K562 (cell line): ENCODE results near the gene EIF3I. TPM values are rescaled to one million over a fixed set of nuclear protein-coding genes. Genes with fewer than 3 reads are reported as not detected.

Experiments
- ATAC-seq: fragments of 200-7000 bp; cut with Tn5 transposase; 3 replicates; pipeline ENCODE4 v1.9.1; 2020; ENCODE audit warnings: moderate library complexity
- BruUV-seq: library from RNA; stranded (reverse); fragments of 400-500 nt; replicated peaks from 2 replicates; lab custom pipeline; 2021; lab: Mats Ljungman, UMichigan
- CTCF ChIA-PET: fragments of 300-600 bp; formaldehyde crosslinking; extraction: SDS; loops from one replicate; lab custom pipeline; 2021; ENCODE audit warnings: low intra/inter-chr PET ratio; lab: Yijun Ruan, JAX
- POLR2A ChIA-PET: fragments of 300-600, 350-650 bp; sonication (Branson Sonifier 250); formaldehyde crosslinking; extraction: SDS; loops from one replicate; lab custom pipeline; 2021; ENCODE audit warnings: antibody characterized with exemption, inconsistent platforms; lab: Yijun Ruan, JAX
- DNase-seq, 4 experiments: peaks; one replicate each; pipeline versions ENCODE4 v3.0.0 to v3.0.0-alpha.2; 2011 to 2018; ENCODE audit warnings: low spot score in 3 of 4, mixed read lengths in 3 of 4; ENCODE audit errors: extremely low read depth in 1 of 4
- FAIRE-seq: peaks from 2 replicates; lab custom pipeline; 2011; peaks lifted over from hg19 to GRCh38; lab: Jason Lieb, UNC
- H2AFZ ChIP-seq: 2 replicates; pipeline ENCODE4 v1.6.0; 2011; ENCODE audit warnings: low read depth, low read length, control low read depth, inconsistent platforms
- H3K27ac ChIP-seq: fragments of 200-600 bp; 3 replicates; pipeline ENCODE4 v1.8.0; 2011; ENCODE audit warnings: low read depth, mild to moderate bottlenecking, control low read depth, inconsistent platforms, low read length, moderate library complexity, mixed read lengths; ENCODE audit errors: extremely low read depth
- H3K27me3 ChIP-seq, 2 experiments: fragments of 300-600 bp in 1 of 2; 2 replicates in 1 of 2; 3 replicates in 1 of 2; pipeline versions ENCODE4 v1.6.0 to v1.8.0; 2011; ENCODE audit warnings: inconsistent platforms in 2 of 2, low read length in 2 of 2, mild to moderate bottlenecking in 1 of 2, mixed read lengths in 1 of 2, moderate library complexity in 1 of 2; ENCODE audit not compliant: control insufficient read depth in 2 of 2, insufficient read depth in 2 of 2
- H3K36me3 ChIP-seq: fragments of 300-600 bp; 3 replicates; pipeline ENCODE4 v1.8.0; 2011; ENCODE audit warnings: mild to moderate bottlenecking, low read length, inconsistent platforms; ENCODE audit not compliant: control insufficient read depth, insufficient read depth
- H3K4me1 ChIP-seq, 2 experiments: fragments of 200-600 bp in 1 of 2; replicated peaks in 1 of 2; 2 replicates in 1 of 2; 3 replicates in 1 of 2; pipeline versions ENCODE4 v1.5.1 to v1.8.0; 2011; ENCODE audit warnings: inconsistent platforms in 2 of 2, low read length in 2 of 2, mild to moderate bottlenecking in 1 of 2, mixed read lengths in 1 of 2, moderate library complexity in 1 of 2; ENCODE audit not compliant: control insufficient read depth in 2 of 2, insufficient read depth in 2 of 2
- H3K4me2 ChIP-seq: 2 replicates; pipeline ENCODE4 v1.6.1; 2011; ENCODE audit warnings: low read length, control low read depth, inconsistent platforms, mixed read lengths; ENCODE audit not compliant: insufficient read depth
- H3K4me3 ChIP-seq: fragments of 200-600 bp; sonication (generic), shearing (Covaris generic); 2 replicates; pipeline ENCODE4 v1.5.1; 2016; ENCODE audit warnings: control low read depth, inconsistent platforms
- H3K79me2 ChIP-seq: fragments of 200-600 bp; 3 replicates; pipeline ENCODE4 v1.8.0; 2011; ENCODE audit warnings: low read length, inconsistent platforms; ENCODE audit not compliant: control insufficient read depth, insufficient read depth
- H3K9ac ChIP-seq, 2 experiments: 2 replicates each; pipeline versions ENCODE4 v1.6.0 to v1.6.1; 2011; ENCODE audit warnings: low read depth in 2 of 2, low read length in 2 of 2, control low read depth in 1 of 2, inconsistent platforms in 1 of 2, mild to moderate bottlenecking in 1 of 2, mixed read lengths in 1 of 2; ENCODE audit not compliant: insufficient read depth in 1 of 2
- H3K9me1 ChIP-seq: one replicate; pipeline ENCODE4 v1.6.0; 2011; ENCODE audit warnings: inconsistent platforms, mild to moderate bottlenecking, low read length, moderate library complexity; ENCODE audit not compliant: control insufficient read depth, insufficient read depth
- H3K9me3 ChIP-seq: replicated peaks from 2 replicates; pipeline ENCODE4 v1.5.1; 2011; ENCODE audit warnings: low read depth, low read length, inconsistent platforms; ENCODE audit not compliant: control insufficient read depth, insufficient read depth
- H4K20me1 ChIP-seq: replicated peaks from 2 replicates; pipeline ENCODE4 v1.6.1; 2011; ENCODE audit warnings: low read length, inconsistent platforms, mixed read lengths; ENCODE audit not compliant: control insufficient read depth, insufficient read depth
- ATF6 ChIP-seq: sonication (generic); formaldehyde crosslinking; IDR thresholded peaks from 2 replicates; pipeline ENCODE4 v1.4.0; 2020; ENCODE audit warnings: mild to moderate bottlenecking, missing genetic modification reagents
- CREM ChIP-seq: IDR thresholded peaks from 2 replicates; pipeline ENCODE4 v1.6.1; 2014; ENCODE audit warnings: antibody characterized with exemption, low read depth
- GATA2 ChIP-seq: sonication (generic); formaldehyde crosslinking; IDR thresholded peaks from 2 replicates; pipeline ENCODE4 v1.4.0; 2020; ENCODE audit warnings: mild to moderate bottlenecking, missing genetic modification reagents
- NCOA4 ChIP-seq: fragments of 450-650 bp; IDR thresholded peaks from 2 replicates; pipeline ENCODE4 v1.6.1; 2018; ENCODE audit warnings: mild to moderate bottlenecking; ENCODE audit not compliant: partially characterized antibody
- NFIX ChIP-seq: fragments of 250-450 bp; sonication (Bioruptor Pico); IDR thresholded peaks from 2 replicates; pipeline ENCODE4 v1.4.0; 2020; ENCODE audit warnings: low read depth, mild to moderate bottlenecking, moderate library complexity
- PTRF ChIP-seq: fragments of 450-650 bp; IDR thresholded peaks from 2 replicates; pipeline ENCODE4 v1.6.1; 2016; ENCODE audit warnings: mild to moderate bottlenecking, missing genetic modification characterization, missing compliant biosample characterization
- SETDB1 ChIP-seq: IDR thresholded peaks from one replicate; pipeline ENCODE4 v1.6.1; 2012; ENCODE audit warnings: low read length, control low read depth, inconsistent platforms
- SMAD4 ChIP-seq: fragments of 250-450 bp; sonication (Bioruptor Pico); conservative IDR thresholded peaks from 2 replicates; pipeline ENCODE4 v1.8.0; 2021; ENCODE audit warnings: inconsistent platforms, mild to moderate bottlenecking, moderate library complexity
- STAT5B ChIP-seq: fragments of 250-450 bp; sonication (Bioruptor Pico); IDR thresholded peaks from 2 replicates; pipeline ENCODE4 v1.8.0; 2021; ENCODE audit warnings: mild to moderate bottlenecking, inconsistent platforms
- TEAD2 ChIP-seq: fragments of 450-650 bp; IDR thresholded peaks from 2 replicates; pipeline ENCODE4 v1.6.1; 2016; ENCODE audit warnings: missing genetic modification characterization, control low read depth, missing compliant biosample characterization
- TRIM24 ChIP-seq, 2 experiments: fragments of 450-650 bp; IDR thresholded peaks; 2 replicates each; pipeline ENCODE4 v1.6.1; 2016
- ZKSCAN3 ChIP-seq: fragments of 250-450 bp; sonication (Bioruptor Pico); IDR thresholded peaks from 2 replicates; pipeline ENCODE4 v1.4.0; 2020
- ZNF449 ChIP-seq: fragments of 250-450 bp; sonication (Bioruptor Pico); IDR thresholded peaks from 2 replicates; pipeline ENCODE4 v1.8.0; 2022; ENCODE audit warnings: moderate library complexity, mild to moderate bottlenecking, inconsistent platforms
- WGBS: fragments of 100-300 bp; shearing (Covaris generic); methylation state at CpG from one replicate; pipeline ENCODE4 v1.1.6; 2016; ENCODE audit warnings: low coverage, mixed read lengths; ENCODE audit not compliant: insufficient coverage; ENCODE audit errors: missing lambda C conversion rate; 5-methylcytosine and 5-hydroxymethylcytosine counted together
- in situ Hi-C: fragments of 300-500 bp; cut with MboI; formaldehyde crosslinking; loops from 4 replicates; pipeline ENCODE4 v1.15.0; 2018; ENCODE audit warnings: inconsistent platforms, mixed read lengths
- intact Hi-C: fragments of 100-400 bp; cut with micrococcal nuclease; formaldehyde crosslinking; loops from 2 replicates; pipeline ENCODE4 v1.14.2; 2022
- polyA plus RNA-seq, 8 experiments: library from polyadenylated mRNA; depleted of rRNA in 4 of 8; stranded (reverse) in 5 of 8; unstranded in 3 of 8; fragments of >200 nt; fragmentation: Nextera tagmentation in 2 of 8; fragmentation: Illumina TruSeq in 1 of 8; extraction: Ambion mirVana in 2 of 8; extraction: Trizol in 1 of 8; gene quantifications; 2 replicates each; pipeline versions ENCODE4 v1.2.1 to v1.2.3, GENCODE V29; 2011 to 2014; ENCODE audit warnings: inconsistent platforms in 1 of 8, missing spikeins in 1 of 8
- total RNA-seq, 7 experiments: library from RNA; depleted of rRNA in 6 of 7; stranded (reverse); fragments of >200 nt in 6 of 7; fragmentation: Illumina TruSeq in 2 of 7; extraction: Trizol in 2 of 7; gene quantifications; 2 replicates each; pipeline versions ENCODE4 v1.2.1 to v1.2.3, GENCODE V29; 2011 to 2021; ENCODE audit warnings: low replicate concordance in 1 of 7
- TF ChIP-seq, protein P1 (sequence below): sonication (generic); formaldehyde crosslinking; IDR thresholded peaks from 2 replicates; pipeline ENCODE4 v1.8.0; 2022; ENCODE audit warnings: mild to moderate bottlenecking, missing genetic modification reagents

Gene EIF3I
- total and polyA plus RNA-seq, 9 of the 15 experiments (the other 6 are each of a cell fraction or from before 2014, with no cell fraction given): 414 to 1,526 (median 635) TPM

DNA sequence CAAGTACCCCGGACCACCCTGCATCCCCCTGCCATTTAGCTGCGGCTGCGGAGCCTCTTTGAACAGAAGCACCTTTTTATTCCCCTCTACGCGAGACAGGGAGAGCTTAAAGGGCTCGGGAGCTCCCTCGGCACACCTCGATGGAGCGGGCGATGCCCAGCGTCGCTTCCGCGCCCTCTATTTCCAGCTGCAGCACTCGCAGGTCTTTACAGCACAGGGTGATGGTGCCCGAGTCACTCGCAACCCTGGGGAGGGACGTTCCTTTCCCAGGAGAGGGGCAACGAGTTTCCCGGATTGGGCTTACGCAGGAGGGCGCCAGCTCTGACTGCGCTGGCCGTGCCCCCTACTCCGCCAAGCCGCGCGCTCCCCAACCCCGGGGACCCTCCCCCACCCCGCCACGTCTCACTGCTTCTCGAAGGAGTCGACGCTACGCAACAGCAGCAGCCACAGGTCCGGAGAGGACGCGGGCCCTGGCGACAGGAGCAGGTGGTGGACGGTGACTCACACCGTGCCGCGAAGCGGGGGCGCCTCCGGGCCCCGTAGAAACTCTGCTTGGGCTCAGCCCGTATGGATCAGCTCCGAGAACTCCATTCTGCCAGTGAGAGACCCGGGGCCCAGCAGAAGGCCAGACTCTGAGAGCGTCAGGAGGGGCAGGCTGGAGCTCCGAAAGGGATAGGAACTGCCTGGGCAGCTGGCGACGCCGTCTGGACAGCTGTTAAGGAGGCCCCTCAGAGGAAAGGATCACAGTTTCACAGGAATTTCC lies 19.0 kb downstream of the EIF3I start:
- H3K27me3 ChIP-seq: no peaks in the 10 kb centered on the region
- H3K4me3 ChIP-seq: no peak overlapping the region
- WGBS: 55% methylated on average over 39 of the region's 55 CpGs
- DNase-seq (peak; percentile 64 to 67 (median 64)), ATAC-seq (peak; percentile 79), FAIRE-seq (peak; percentile 48)
- intact Hi-C loops (no loop called here), in situ Hi-C loops (no loop called here)
- peak overlapping the region; percentile 12; the same call in 2 of the 3 replicates for H3K27ac ChIP-seq
- no peaks in the 10 kb centered on the region for H3K79me2 ChIP-seq
- peak overlapping the region; percentile 32 for H3K4me2 ChIP-seq
- no peaks in the 10 kb centered on the region for H3K9me3 ChIP-seq
- ChIA-PET POLR2A (interaction anchor here (0.7 to 1.3 kb wide), 4 partner anchors 9 to 51 kb away, joined by 3 to 6 read pairs (median 4); no protein-coding TSS in a partner anchor), CTCF (no interaction called here)
- peak overlapping the region; percentile 24 to 65 for H3K9ac ChIP-seq
- BruUV-seq: no TSS peak
- H4K20me1 ChIP-seq: no peaks in the 10 kb centered on the region
- H2AFZ ChIP-seq: peak overlapping the region; percentile 77
- no peaks in the 10 kb centered on the region for H3K36me3 ChIP-seq
- no peaks in the 10 kb centered on the region for H3K9me1 ChIP-seq
- H3K4me1 ChIP-seq: peaks cover 15 to 21% of the 10 kb centered on the region in 2 experiments; a peak in 4 of 5 replicates
- TF ChIP-seq STAT5B (CRISPR knock-in tag) (no peak), SMAD4 (CRISPR knock-in tag) (peak; percentile 45; the same call in 1 of the 2 replicates), CREM (peak; percentile 40; the same call in 1 of the 2 replicates), TRIM24 (IDR thresholded peaks at IDR 0.05) (no peak; a peak in 1 of 4 replicates), NCOA4 (no peak), GATA2 (no peak), SETDB1 (no peak), NFIX (CRISPR knock-in tag) (no peak), ZNF449 (CRISPR knock-in tag) (no peak), TEAD2 (no peak), ATF6 (peak; percentile 31; the same call in 1 of the 2 replicates), PTRF (no peak), ZKSCAN3 (CRISPR knock-in tag) (no peak)
- TF ChIP-seq, protein P1, sequence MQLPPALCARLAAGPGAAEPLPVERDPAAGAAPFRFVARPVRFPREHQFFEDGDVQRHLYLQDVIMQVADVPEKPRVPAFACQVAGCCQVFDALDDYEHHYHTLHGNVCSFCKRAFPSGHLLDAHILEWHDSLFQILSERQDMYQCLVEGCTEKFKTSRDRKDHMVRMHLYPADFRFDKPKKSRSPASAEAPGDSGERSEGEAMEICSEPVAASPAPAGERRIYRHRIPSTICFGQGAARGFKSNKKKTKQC (CRISPR knock-in tag): no peak
